Keratinocyte (primary cell): ENCODE measurements around the gene GPC3. TPM values are rescaled to one million over a fixed set of nuclear protein-coding genes. Genes with fewer than 3 reads are reported as not detected.

Experiments
- DNase-seq: peaks from one replicate; pipeline ENCODE4 v3.0.0-alpha.2; 2011; ENCODE audit warnings: low read depth, missing footprints, low spot score
- FAIRE-seq: peaks from 2 replicates; lab custom pipeline; 2011; peaks lifted over from hg19 to GRCh38; lab: Jason Lieb, UNC
- H2AFZ ChIP-seq: 2 replicates; pipeline ENCODE4 v1.6.0; 2012; ENCODE audit warnings: low read length, control low read depth, inconsistent platforms; ENCODE audit not compliant: control insufficient read depth
- H3K27ac ChIP-seq: 2 replicates; pipeline ENCODE4 v1.5.1; 2011; ENCODE audit warnings: low read length; ENCODE audit not compliant: control insufficient read depth, insufficient read depth
- H3K27me3 ChIP-seq: 3 replicates; pipeline ENCODE4 v1.6.0; 2011; ENCODE audit warnings: low read length; ENCODE audit not compliant: control insufficient read depth, insufficient read depth; ENCODE audit errors: extremely low read depth
- H3K36me3 ChIP-seq, 2 experiments: 2 replicates in 1 of 2; 3 replicates in 1 of 2; pipeline ENCODE4 v1.5.1; 2011; ENCODE audit warnings: low read length in 2 of 2, mild to moderate bottlenecking in 1 of 2; ENCODE audit not compliant: control insufficient read depth in 2 of 2, insufficient read depth in 2 of 2; ENCODE audit errors: extremely low read depth in 1 of 2
- H3K4me1 ChIP-seq: 3 replicates; pipeline ENCODE4 v1.5.1; 2011; ENCODE audit warnings: low read length; ENCODE audit not compliant: control insufficient read depth, insufficient read depth; ENCODE audit errors: extremely low read depth
- H3K4me2 ChIP-seq: 3 replicates; pipeline ENCODE4 v1.6.0; 2011; ENCODE audit warnings: low read depth, low read length; ENCODE audit not compliant: control insufficient read depth, insufficient read depth; ENCODE audit errors: extremely low read depth
- H3K4me3 ChIP-seq, 3 experiments: fragments of 200-600 bp in 1 of 3; sonication (generic) in 1 of 3; 2 replicates in 2 of 3; 3 replicates in 1 of 3; pipeline ENCODE4 v1.5.1; 2011 to 2016; ENCODE audit warnings: low read length in 3 of 3, mild to moderate bottlenecking in 3 of 3, control low read depth in 2 of 3, inconsistent platforms in 1 of 3, low read depth in 1 of 3, mixed read lengths in 1 of 3, mixed run types in 1 of 3, moderate library complexity in 1 of 3; ENCODE audit not compliant: control insufficient read depth in 2 of 3, insufficient read depth in 2 of 3; ENCODE audit errors: extremely low read depth in 1 of 3
- H3K79me2 ChIP-seq: 2 replicates; pipeline ENCODE4 v1.6.0; 2012; ENCODE audit warnings: low read length; ENCODE audit not compliant: control insufficient read depth, insufficient read depth
- H3K9ac ChIP-seq: 3 replicates; pipeline ENCODE4 v1.6.0; 2011; ENCODE audit warnings: low read length; ENCODE audit not compliant: control insufficient read depth, insufficient read depth; ENCODE audit errors: extremely low read depth
- H3K9me1 ChIP-seq: 3 replicates; pipeline ENCODE4 v1.6.0; 2011; ENCODE audit warnings: low read length; ENCODE audit not compliant: control insufficient read depth, insufficient read depth; ENCODE audit errors: extremely low read depth
- H3K9me3 ChIP-seq: 2 replicates; pipeline ENCODE4 v1.5.1; 2012; ENCODE audit warnings: low read depth, low read length; ENCODE audit not compliant: control insufficient read depth
- H4K20me1 ChIP-seq: 3 replicates; pipeline ENCODE4 v1.6.0; 2011; ENCODE audit warnings: low read length; ENCODE audit not compliant: control insufficient read depth, insufficient read depth; ENCODE audit errors: extremely low read depth
- CTCF ChIP-seq, 3 experiments: IDR thresholded peaks in 1 of 3; conservative IDR thresholded peaks in 1 of 3; optimal IDR thresholded peaks in 1 of 3; 2 replicates in 2 of 3; 3 replicates in 1 of 3; pipeline versions ENCODE3 to v1.5.1; 2011; ENCODE audit warnings: low read length in 3 of 3, mild to moderate bottlenecking in 3 of 3, moderate library complexity in 2 of 3, control low read depth in 1 of 3, inconsistent platforms in 1 of 3; ENCODE audit not compliant: insufficient read depth in 2 of 3; ENCODE audit errors: extremely low read depth in 1 of 3
- EZH2 ChIP-seq: IDR thresholded peaks from one replicate; pipeline ENCODE4 v1.6.1; 2012; ENCODE audit warnings: inconsistent platforms, mild to moderate bottlenecking, low read length, moderate library complexity
- dilution Hi-C: fragments of 300-500 bp; cut with MboI; formaldehyde crosslinking; loops from one replicate; pipeline ENCODE4 v1.7.0; 2020; ENCODE audit warnings: low sequenced_read_pairs; ENCODE audit not compliant: extremely low pct_ligation_motif_present
- polyA plus RNA-seq, 5 experiments: library from polyadenylated mRNA; depleted of rRNA in 3 of 5; stranded (reverse) in 3 of 5; stranded (forward) in 1 of 5; unstranded in 1 of 5; fragments of >200 nt; gene quantifications; 1 replicate in 1 of 5; 2 replicates in 3 of 5; 3 replicates in 1 of 5; pipeline versions ENCODE4 v1.2.1 to v1.2.3, GENCODE V29; 2011 to 2012; ENCODE audit warnings: missing spikeins in 2 of 5, low read depth in 1 of 5, low replicate concordance in 1 of 5

Gene GPC3
- polyA plus RNA-seq, 1 donor (not counting 4 experiments of a cell fraction or from before 2014, with no cell fraction given): 0.03 TPM

GRCh38 chrX:133969191-133969590, 16.2 kb downstream of the GPC3 start:
- FAIRE-seq: no peak
- dilution Hi-C loops: no loop called here
- DNase-seq: no peak
- no peak overlapping the region for H3K9ac ChIP-seq
- no peak overlapping the region for H3K4me2 ChIP-seq
- no peaks in the 10 kb centered on the region for H4K20me1 ChIP-seq
- H3K4me1 ChIP-seq: no peaks in the 10 kb centered on the region
- peaks cover 4% of the 10 kb centered on the region for H3K27me3 ChIP-seq
- H3K36me3 ChIP-seq: no peaks in the 10 kb centered on the region
- TF ChIP-seq CTCF (optimal IDR thresholded peaks at IDR 0.05 in 1 of 3, IDR thresholded peaks at IDR 0.05 in 1 of 3, conservative IDR thresholded peaks at IDR 0.05 in 1 of 3; ENCODE audit: extremely low read depth in 1 of 3, insufficient read depth in 2 of 3, low read length in 3 of 3) (no peak), EZH2 (no peak)
- H3K4me3 ChIP-seq: no peak overlapping the region
- no peak overlapping the region for H2AFZ ChIP-seq
- H3K9me1 ChIP-seq: no peaks in the 10 kb centered on the region
- no peak overlapping the region for H3K27ac ChIP-seq
- H3K79me2 ChIP-seq: no peaks in the 10 kb centered on the region
- H3K9me3 ChIP-seq: no peaks in the 10 kb centered on the region

GRCh38 chrX:133968109-133968508, 17.3 kb downstream of the GPC3 start:
- H3K9ac ChIP-seq: no peak overlapping the region
- H3K4me2 ChIP-seq: no peak overlapping the region
- DNase-seq: no peak
- no peak overlapping the region for H2AFZ ChIP-seq
- no peaks in the 10 kb centered on the region for H4K20me1 ChIP-seq
- no peaks in the 10 kb centered on the region for H3K79me2 ChIP-seq
- H3K9me1 ChIP-seq: no peaks in the 10 kb centered on the region
- no peak for FAIRE-seq
- H3K36me3 ChIP-seq: no peaks in the 10 kb centered on the region
- H3K27ac ChIP-seq: no peak overlapping the region
- TF ChIP-seq CTCF (optimal IDR thresholded peaks at IDR 0.05 in 1 of 3, IDR thresholded peaks at IDR 0.05 in 1 of 3, conservative IDR thresholded peaks at IDR 0.05 in 1 of 3; ENCODE audit: extremely low read depth in 1 of 3, insufficient read depth in 2 of 3, low read length in 3 of 3) (no peak), EZH2 (no peak)
- no peak overlapping the region for H3K4me3 ChIP-seq
- no peaks in the 10 kb centered on the region for H3K4me1 ChIP-seq
- peaks cover 4% of the 10 kb centered on the region for H3K27me3 ChIP-seq
- no peaks in the 10 kb centered on the region for H3K9me3 ChIP-seq
- dilution Hi-C loops: no loop called here
